Activated naive CD8-positive, alpha-beta T cell treated with anti-CD3 and anti-CD28 coated beads for 36 hours (primary cell): Measurements from ENCODE around the gene ACACA. TPM values are rescaled to one million over a fixed set of nuclear protein-coding genes. Genes with fewer than 3 reads are reported as not detected.
A peak's percentile ranks its signal among the peaks of the same experiment; 100 is the strongest.

Experiments
- DNase-seq: peaks from one replicate; pipeline ENCODE4 v3.0.0; 2021
- H3K27ac Mint-ChIP-seq: one replicate; pipeline ENCODE4 v1.8.0; 2022; ENCODE audit warnings: mild to moderate bottlenecking, moderate library complexity, mixed read lengths
- H3K27me3 Mint-ChIP-seq: one replicate; pipeline ENCODE4 v1.8.0; 2022; ENCODE audit warnings: mild to moderate bottlenecking, mixed read lengths
- H3K36me3 Mint-ChIP-seq: one replicate; pipeline ENCODE4 v1.8.0; 2021; ENCODE audit warnings: mild to moderate bottlenecking, mixed read lengths
- H3K4me1 Mint-ChIP-seq: one replicate; pipeline ENCODE4 v1.8.0; 2021; ENCODE audit warnings: mixed read lengths
- H3K4me3 Mint-ChIP-seq: one replicate; pipeline ENCODE4 v1.8.0; 2022; ENCODE audit warnings: mild to moderate bottlenecking, moderate library complexity, mixed read lengths
- H3K9me3 Mint-ChIP-seq: one replicate; pipeline ENCODE4 v1.8.0; 2022; ENCODE audit warnings: mixed read lengths
- total RNA-seq, 2 experiments: library from RNA; stranded (reverse); gene quantifications; one replicate each; pipeline ENCODE4 v1.2.3, GENCODE V29; 2021

The ACACA gene
- total RNA-seq, 2 experiments from 2014 or later = 68.3 to 76.3 TPM

GRCh38 chr17:37340804-37341203 is 65.8 kb downstream of the ACACA start:
- H3K4me1 Mint-ChIP-seq = peaks cover 12% of the 10 kb centered on the region
- no peak for DNase-seq
- H3K36me3 Mint-ChIP-seq = peaks cover 32% of the 10 kb centered on the region
- no peak overlapping the region for H3K4me3 Mint-ChIP-seq
- no peak overlapping the region for H3K27ac Mint-ChIP-seq
- no peaks in the 10 kb centered on the region for H3K27me3 Mint-ChIP-seq
- no peaks in the 10 kb centered on the region for H3K9me3 Mint-ChIP-seq

- Mint-ChIP-seq H3K36me3 (peaks cover 21% of the 10 kb centered on the region), H3K27me3 (no peaks in the 10 kb centered on the region), H3K4me1 (peaks cover 2% of the 10 kb centered on the region), H3K27ac (peak overlapping the region; percentile 1), H3K9me3 (no peaks in the 10 kb centered on the region), H3K4me3 (no peak overlapping the region)
- DNase-seq = no peak
Measured at GRCh38 chr17:37339321-37339720, 67.3 kb downstream of the ACACA start.

GRCh38 chr17:37338847-37339246 is 67.8 kb downstream of the ACACA start:
- Mint-ChIP-seq H3K9me3 (no peaks in the 10 kb centered on the region), H3K27me3 (no peaks in the 10 kb centered on the region), H3K4me1 (peaks cover 5% of the 10 kb centered on the region), H3K4me3 (no peak overlapping the region), H3K27ac (no peak overlapping the region), H3K36me3 (peaks cover 21% of the 10 kb centered on the region)
- no peak for DNase-seq

DNA sequence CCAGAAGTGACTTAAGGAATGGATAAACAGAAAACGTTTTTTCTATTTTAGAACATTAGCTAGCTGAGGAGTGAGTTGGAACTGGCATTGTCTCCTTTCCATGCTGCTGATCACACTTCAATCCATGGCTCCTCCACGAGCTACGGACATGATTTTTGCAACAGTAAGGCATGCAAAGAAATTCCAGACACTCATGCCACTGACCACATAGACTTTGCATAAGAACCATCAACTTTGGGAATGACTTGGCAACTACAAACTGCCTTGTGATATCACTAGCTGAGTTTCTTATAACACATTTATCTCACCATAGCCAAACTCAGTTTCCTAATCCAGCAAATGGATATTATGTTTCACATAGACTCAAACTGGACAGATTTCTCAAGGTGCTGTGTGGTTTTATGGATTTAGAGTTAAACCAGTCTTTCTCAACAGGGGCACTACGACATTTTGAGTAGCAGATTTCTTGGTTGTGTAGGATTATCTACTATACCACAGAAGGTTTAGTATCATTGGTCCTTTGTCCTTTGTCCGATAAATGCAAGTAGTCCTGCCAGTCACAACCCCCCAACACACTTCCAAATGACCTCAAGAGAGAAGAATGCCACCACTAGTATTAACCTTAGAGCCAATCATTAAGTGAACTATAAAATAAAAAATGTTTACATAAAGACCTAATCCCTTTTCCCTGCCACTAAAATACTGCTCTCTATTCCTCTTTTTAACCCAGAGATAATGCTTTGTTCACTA is 79.1 kb downstream of the ACACA start:
- Mint-ChIP-seq H3K27me3 (no peaks in the 10 kb centered on the region), H3K9me3 (no peaks in the 10 kb centered on the region), H3K27ac (no peak overlapping the region), H3K36me3 (peaks cover 16% of the 10 kb centered on the region), H3K4me1 (no peaks in the 10 kb centered on the region), H3K4me3 (no peak overlapping the region)
- no peak for DNase-seq

- Mint-ChIP-seq H3K4me1 (no peaks in the 10 kb centered on the region), H3K27ac (no peak overlapping the region), H3K9me3 (no peaks in the 10 kb centered on the region), H3K4me3 (no peak overlapping the region), H3K36me3 (peaks cover 15% of the 10 kb centered on the region), H3K27me3 (no peaks in the 10 kb centered on the region)
- no peak for DNase-seq
Measured at GRCh38 chr17:37322826-37323561, 83.6 kb downstream of the ACACA start.

DNA sequence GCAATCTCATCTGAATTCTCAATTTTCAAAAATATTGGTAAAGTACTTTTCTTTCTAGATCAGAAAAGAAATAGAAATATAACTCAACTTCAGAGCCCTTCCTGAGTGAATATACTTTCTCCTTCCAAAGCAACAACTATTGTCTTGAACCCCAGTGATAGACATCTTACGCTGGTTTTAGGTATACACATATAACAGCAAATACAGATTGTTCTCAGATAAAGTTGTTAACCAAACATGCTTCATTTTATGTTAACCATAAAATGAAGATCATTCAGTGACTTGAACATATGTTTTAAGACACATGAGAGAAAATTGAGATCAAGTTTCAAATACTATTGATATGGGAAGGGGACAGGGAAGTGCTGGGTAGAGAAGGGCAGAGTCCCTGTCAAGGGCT is 84.5 kb downstream of the ACACA start:
- Mint-ChIP-seq H3K4me1 (no peaks in the 10 kb centered on the region), H3K36me3 (peaks cover 19% of the 10 kb centered on the region), H3K27me3 (no peaks in the 10 kb centered on the region), H3K27ac (no peak overlapping the region), H3K4me3 (no peak overlapping the region), H3K9me3 (no peaks in the 10 kb centered on the region)
- no peak for DNase-seq

GRCh38 chr17:37318931-37319594 is 87.6 kb downstream of the ACACA start:
- Mint-ChIP-seq H3K4me3 (no peak overlapping the region), H3K4me1 (no peaks in the 10 kb centered on the region), H3K36me3 (peaks cover 23% of the 10 kb centered on the region), H3K9me3 (no peaks in the 10 kb centered on the region), H3K27ac (no peak overlapping the region), H3K27me3 (no peaks in the 10 kb centered on the region)
- no peak for DNase-seq

GRCh38 chr17:37317867-37318266 is 88.8 kb downstream of the ACACA start:
- no peak for DNase-seq
- Mint-ChIP-seq H3K27me3 (no peaks in the 10 kb centered on the region), H3K27ac (no peak overlapping the region), H3K9me3 (no peaks in the 10 kb centered on the region), H3K4me3 (no peak overlapping the region), H3K36me3 (peaks cover 22% of the 10 kb centered on the region), H3K4me1 (no peaks in the 10 kb centered on the region)

GRCh38 chr17:37315601-37316000 is 91.0 kb downstream of the ACACA start:
- Mint-ChIP-seq H3K27me3 (no peaks in the 10 kb centered on the region), H3K4me3 (no peak overlapping the region), H3K9me3 (no peaks in the 10 kb centered on the region), H3K36me3 (peaks cover 26% of the 10 kb centered on the region), H3K27ac (no peak overlapping the region), H3K4me1 (no peaks in the 10 kb centered on the region)
- no peak for DNase-seq

- H3K9me3 Mint-ChIP-seq = no peaks in the 10 kb centered on the region
- H3K27me3 Mint-ChIP-seq = no peaks in the 10 kb centered on the region
- DNase-seq = no peak
- peaks cover 28% of the 10 kb centered on the region for H3K36me3 Mint-ChIP-seq
- H3K4me1 Mint-ChIP-seq = no peaks in the 10 kb centered on the region
- H3K27ac Mint-ChIP-seq = no peak overlapping the region
- no peak overlapping the region for H3K4me3 Mint-ChIP-seq
Measured at GRCh38 chr17:37312137-37312923, 94.3 kb downstream of the ACACA start.

- H3K9me3 Mint-ChIP-seq = no peaks in the 10 kb centered on the region
- no peak for DNase-seq
- H3K27ac Mint-ChIP-seq = no peak overlapping the region
- no peaks in the 10 kb centered on the region for H3K4me1 Mint-ChIP-seq
- H3K4me3 Mint-ChIP-seq = no peak overlapping the region
- H3K36me3 Mint-ChIP-seq = peaks cover 31% of the 10 kb centered on the region
- no peaks in the 10 kb centered on the region for H3K27me3 Mint-ChIP-seq
Measured at GRCh38 chr17:37310940-37311339, 95.7 kb downstream of the ACACA start.

DNA sequence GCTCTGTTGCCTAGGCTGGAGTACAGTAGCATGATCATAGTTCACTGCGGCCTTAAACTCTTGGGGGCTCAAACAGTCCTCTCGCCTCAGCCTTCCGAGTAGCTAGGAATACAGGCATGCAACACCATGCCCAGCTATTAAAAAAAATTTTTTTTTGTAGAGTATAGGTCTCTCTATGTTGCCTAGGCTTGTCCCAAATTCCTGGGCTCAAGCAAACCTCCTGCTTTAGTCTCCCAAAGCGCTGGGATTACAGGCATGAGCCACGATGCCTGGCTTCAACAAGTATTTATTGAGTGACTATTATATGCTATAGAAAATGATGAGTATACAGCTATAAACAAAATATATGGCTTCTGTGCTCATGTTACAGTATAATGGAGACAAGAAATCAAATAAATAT is 97.6 kb downstream of the ACACA start:
- H3K27ac Mint-ChIP-seq = no peak overlapping the region
- H3K27me3 Mint-ChIP-seq = no peaks in the 10 kb centered on the region
- no peaks in the 10 kb centered on the region for H3K9me3 Mint-ChIP-seq
- H3K4me1 Mint-ChIP-seq = peaks cover 1% of the 10 kb centered on the region
- H3K36me3 Mint-ChIP-seq = peaks cover 32% of the 10 kb centered on the region
- no peak overlapping the region for H3K4me3 Mint-ChIP-seq
- DNase-seq = no peak

GRCh38 chr17:37305406-37305905 is 101.2 kb downstream of the ACACA start:
- H3K27ac Mint-ChIP-seq = no peak overlapping the region
- H3K4me3 Mint-ChIP-seq = no peak overlapping the region
- peaks cover 18% of the 10 kb centered on the region for H3K36me3 Mint-ChIP-seq
- H3K27me3 Mint-ChIP-seq = no peaks in the 10 kb centered on the region
- H3K9me3 Mint-ChIP-seq = no peaks in the 10 kb centered on the region
- peaks cover 1% of the 10 kb centered on the region for H3K4me1 Mint-ChIP-seq
- DNase-seq = no peak

DNA sequence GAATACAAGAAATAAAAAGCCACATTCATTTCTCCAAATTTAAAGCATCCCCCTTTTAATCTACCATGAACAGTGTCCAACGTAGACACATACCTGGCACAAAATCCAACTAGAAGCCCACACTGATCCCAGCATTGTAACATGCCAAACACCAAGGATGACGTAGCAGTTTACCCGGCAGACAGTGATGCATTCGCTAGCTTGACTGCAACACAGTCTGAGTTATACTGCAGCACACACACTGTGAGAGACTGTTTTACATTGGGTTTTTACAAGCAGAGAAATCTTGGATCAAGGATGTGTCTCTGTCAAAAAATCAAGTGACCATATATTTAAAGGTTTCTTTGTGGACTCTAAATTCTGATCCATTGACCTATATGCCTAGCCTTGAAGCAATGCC is 105.3 kb downstream of the ACACA start:
- DNase-seq = no peak
- peaks cover 10% of the 10 kb centered on the region for H3K36me3 Mint-ChIP-seq
- H3K27ac Mint-ChIP-seq = no peak overlapping the region
- H3K4me3 Mint-ChIP-seq = no peak overlapping the region
- H3K27me3 Mint-ChIP-seq = no peaks in the 10 kb centered on the region
- H3K9me3 Mint-ChIP-seq = no peaks in the 10 kb centered on the region
- peaks cover 1% of the 10 kb centered on the region for H3K4me1 Mint-ChIP-seq

GRCh38 chr17:37300683-37301082 is 106.0 kb downstream of the ACACA start:
- H3K36me3 Mint-ChIP-seq = peaks cover 10% of the 10 kb centered on the region
- H3K9me3 Mint-ChIP-seq = no peaks in the 10 kb centered on the region
- no peak overlapping the region for H3K4me3 Mint-ChIP-seq
- no peak overlapping the region for H3K27ac Mint-ChIP-seq
- no peak for DNase-seq
- H3K27me3 Mint-ChIP-seq = no peaks in the 10 kb centered on the region
- H3K4me1 Mint-ChIP-seq = peaks cover 1% of the 10 kb centered on the region
